GM13977 (cell line): Measurements from ENCODE around the gene MINDY4.

Experiments
- DNase-seq: peaks from one replicate; pipeline ENCODE4 v3.0.0; 2012; ENCODE audit warnings: low spot score
- in situ Hi-C: fragments of 300-500 bp; cut with MboI; formaldehyde crosslinking; loops from one replicate; pipeline ENCODE4 v1.12.0; 2022; ENCODE audit warnings: low sequenced_read_pairs, low pct_unique_long_range_greater_than_20kb, mixed read lengths, inconsistent platforms; ENCODE audit not compliant: unreplicated experiment
- TF ChIP-seq, protein P1 (sequence below): IDR thresholded peaks from 2 replicates; pipeline ENCODE4 v1.5.1; 2012; ENCODE audit warnings: mild to moderate bottlenecking, control low read depth; ENCODE audit not compliant: insufficient read depth; ENCODE audit errors: extremely low read depth, missing control alignments

The MINDY4 gene

DNA sequence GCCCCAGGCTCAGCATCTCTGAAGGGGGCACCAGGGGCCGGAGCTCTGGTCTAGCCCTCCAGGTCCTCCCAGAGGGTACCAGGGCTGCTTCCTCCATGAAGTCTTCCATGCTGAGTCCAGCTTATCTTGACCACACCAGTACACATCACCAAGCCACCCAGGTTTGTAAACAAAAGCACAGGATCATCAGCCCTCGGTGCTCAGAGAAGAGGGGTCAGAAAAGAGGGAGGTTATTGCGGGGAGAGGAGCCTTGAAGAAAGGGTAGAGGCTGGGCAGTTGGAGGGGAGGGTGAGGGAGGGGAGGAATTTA is 164.3 kb downstream of the MINDY4 start:
- DNase-seq: no peak
- TF ChIP-seq, protein P1, sequence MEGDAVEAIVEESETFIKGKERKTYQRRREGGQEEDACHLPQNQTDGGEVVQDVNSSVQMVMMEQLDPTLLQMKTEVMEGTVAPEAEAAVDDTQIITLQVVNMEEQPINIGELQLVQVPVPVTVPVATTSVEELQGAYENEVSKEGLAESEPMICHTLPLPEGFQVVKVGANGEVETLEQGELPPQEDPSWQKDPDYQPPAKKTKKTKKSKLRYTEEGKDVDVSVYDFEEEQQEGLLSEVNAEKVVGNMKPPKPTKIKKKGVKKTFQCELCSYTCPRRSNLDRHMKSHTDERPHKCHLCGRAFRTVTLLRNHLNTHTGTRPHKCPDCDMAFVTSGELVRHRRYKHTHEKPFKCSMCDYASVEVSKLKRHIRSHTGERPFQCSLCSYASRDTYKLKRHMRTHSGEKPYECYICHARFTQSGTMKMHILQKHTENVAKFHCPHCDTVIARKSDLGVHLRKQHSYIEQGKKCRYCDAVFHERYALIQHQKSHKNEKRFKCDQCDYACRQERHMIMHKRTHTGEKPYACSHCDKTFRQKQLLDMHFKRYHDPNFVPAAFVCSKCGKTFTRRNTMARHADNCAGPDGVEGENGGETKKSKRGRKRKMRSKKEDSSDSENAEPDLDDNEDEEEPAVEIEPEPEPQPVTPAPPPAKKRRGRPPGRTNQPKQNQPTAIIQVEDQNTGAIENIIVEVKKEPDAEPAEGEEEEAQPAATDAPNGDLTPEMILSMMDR: no peak
- in situ Hi-C loops: no loop called here

DNA sequence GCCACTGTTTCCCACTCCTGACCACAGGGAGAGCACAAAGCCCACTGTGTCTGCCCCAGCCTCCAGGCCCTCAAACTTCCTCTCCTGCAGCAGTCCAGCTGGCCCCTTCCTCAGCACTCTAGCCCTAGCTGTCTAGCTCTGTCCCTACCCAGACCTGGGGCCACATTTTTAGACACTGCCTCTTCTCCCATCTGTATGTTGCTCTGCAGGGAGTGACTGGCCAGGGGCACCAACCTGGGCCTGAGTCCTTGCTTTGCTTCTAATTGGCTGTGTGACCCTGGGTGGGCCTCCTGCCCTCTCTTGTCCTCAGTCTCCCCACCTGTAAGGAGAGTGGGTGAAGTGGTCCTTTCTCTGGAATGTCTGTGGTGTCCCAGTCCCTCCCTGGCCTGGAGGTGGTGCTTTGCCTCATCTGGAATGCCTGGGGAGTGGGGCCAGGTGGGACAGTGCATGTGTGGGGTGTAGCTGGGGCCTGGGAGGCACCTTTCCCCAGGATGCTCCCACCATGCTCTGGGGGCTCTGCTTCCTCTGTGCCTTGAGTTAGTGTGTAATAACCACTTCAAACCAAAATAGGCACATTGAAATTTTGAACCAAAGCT is 165.5 kb downstream of the MINDY4 start:
- TF ChIP-seq, protein P1: no peak
- in situ Hi-C loops: no loop called here
- DNase-seq: no peak

DNA sequence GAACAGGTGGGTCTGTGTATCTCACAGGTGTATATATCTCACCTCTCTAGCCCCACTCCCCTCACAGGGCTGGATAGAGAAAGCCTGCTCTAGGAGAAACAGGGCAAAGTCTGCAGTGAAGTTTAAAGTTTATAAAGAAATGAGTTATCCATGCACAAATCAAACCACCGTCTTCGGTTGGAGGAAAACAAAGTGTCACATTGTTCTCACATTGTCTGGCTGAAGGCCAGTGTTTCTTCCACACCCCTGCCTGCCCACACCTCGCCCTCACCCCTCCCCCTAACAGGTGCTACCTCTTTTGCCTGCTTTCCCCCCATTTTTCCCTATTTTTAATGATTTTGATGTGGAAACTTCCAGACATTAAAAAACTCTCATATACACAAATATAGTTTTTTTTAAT is 166.2 kb downstream of the MINDY4 start:
- no peak for DNase-seq
- TF ChIP-seq, protein P1: no peak
- in situ Hi-C loops: no loop called here

DNA sequence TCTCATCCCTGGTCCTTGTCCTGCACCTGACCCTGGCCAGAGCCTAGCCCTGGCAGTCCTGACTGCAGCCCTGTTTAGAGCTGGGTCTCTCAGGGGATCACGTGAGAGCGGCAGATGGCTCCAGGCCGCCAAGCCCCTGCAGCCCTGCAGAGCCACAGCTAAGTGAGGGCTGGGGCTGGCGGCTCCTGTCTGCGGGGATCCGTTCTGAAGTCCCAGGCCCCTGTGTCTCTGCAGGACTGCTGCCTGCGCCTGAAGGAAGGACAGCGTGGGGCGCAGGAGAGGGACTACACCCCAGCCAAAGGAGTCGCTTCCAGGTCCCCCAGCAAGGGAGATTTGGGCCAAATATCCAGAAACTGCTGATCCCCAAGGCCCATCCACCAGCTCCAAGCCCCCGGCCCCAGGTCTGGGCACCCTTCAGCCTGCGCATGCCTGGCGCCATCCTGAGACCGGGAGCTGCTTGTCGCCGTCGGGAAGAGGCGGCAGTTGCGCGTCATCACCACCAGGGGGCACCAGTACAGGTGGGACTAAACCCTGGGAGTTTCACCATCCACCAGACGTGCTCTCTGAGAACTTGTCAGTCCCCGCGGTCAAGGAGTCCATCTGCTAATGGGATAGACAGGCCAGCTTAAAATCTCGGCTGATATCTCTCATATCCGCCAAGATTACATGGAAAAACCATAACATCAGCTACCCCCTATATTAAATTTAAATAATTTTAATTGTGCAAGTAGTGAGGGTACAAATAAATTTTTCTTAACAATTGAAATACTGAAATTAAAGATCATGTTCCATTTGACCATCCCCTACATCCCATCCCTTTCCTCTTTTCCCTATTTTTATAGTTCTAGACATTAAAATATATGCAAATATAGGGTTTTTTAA is 167.5 kb downstream of the MINDY4 start:
- in situ Hi-C loops: no loop called here
- DNase-seq: peak; percentile 80
- TF ChIP-seq, protein P1: peak; percentile 99

DNA sequence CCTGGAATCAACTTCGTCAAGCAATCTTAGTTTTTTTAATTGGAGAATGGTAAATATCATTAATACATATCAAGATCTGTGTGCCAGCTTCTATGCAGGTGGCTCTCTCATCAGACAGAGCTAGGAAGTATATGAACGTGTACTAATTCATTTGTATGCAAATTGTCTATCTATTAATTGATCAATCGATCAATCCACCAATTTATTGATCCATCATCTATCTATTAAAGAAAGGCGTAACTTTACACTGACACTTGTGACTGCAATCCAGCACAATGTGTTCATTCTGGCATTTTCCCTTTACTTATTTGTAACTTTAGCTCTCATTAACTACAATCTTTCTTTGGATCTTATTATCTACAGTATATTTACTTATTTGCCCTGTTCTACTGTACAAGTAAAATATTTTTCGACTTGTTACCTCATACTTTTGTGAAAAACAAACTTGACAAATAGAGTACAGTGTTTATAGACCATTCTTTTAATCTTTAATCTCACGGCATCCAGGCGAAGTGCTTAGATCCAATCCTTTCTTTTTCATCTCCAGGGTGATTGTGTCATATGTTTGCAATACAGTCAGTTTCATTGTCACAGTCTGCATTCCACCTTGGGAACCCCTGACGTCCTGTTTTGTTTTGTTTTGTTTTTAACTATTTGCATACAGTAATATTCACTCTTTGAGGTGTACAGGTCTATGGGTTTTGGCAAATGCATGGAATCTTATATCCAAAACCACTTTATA is 170.5 kb downstream of the MINDY4 start:
- in situ Hi-C loops: no loop called here
- TF ChIP-seq, protein P1: no peak
- no peak for DNase-seq
